Sigmoid colon (tissue), 7 donors: ENCODE data around the gene TFB2M. TPM values are rescaled to one million over a fixed set of nuclear protein-coding genes. Genes with fewer than 3 reads are reported as not detected.
A peak's percentile ranks its signal among the peaks of the same experiment; 100 is the strongest.
"Not testable (repeated sequence)": the region's sequence is repeated elsewhere in the genome, so short reads cannot be mapped to it uniquely, and the experiment has no call there.

Experiments used
- DNase-seq: peaks from one replicate; pipeline ENCODE4 v3.0.0-alpha.2; 2019
- H3K27ac ChIP-seq, 4 donors: fragments of 200-600 bp; sonication (generic); one replicate each; pipeline ENCODE4 v1.5.1; 2016 to 2019; ENCODE audit warnings: mild to moderate bottlenecking in 1 of 4
- H3K27me3 ChIP-seq, 3 donors: fragments of 200-600 bp; sonication (generic); one replicate each; pipeline ENCODE4 v1.5.1; 2019; ENCODE audit warnings: mild to moderate bottlenecking in 1 of 3
- H3K36me3 ChIP-seq, 4 donors: fragments of 200-600 bp; sonication (generic); one replicate each; pipeline ENCODE4 v1.5.1; 2016 to 2019
- H3K4me1 ChIP-seq, 4 donors: fragments of 200-600 bp; sonication (generic); one replicate each; pipeline ENCODE4 v1.5.1; 2017 to 2019
- H3K4me3 ChIP-seq, 4 donors: fragments of 200-600 bp; sonication (generic); one replicate each; pipeline ENCODE4 v1.5.1; 2017 to 2019; ENCODE audit warnings: mild to moderate bottlenecking in 2 of 4, moderate library complexity in 1 of 4
- H3K9me3 ChIP-seq, 4 donors: fragments of 200-600 bp in 3 of 4; sonication (generic) in 3 of 4; one replicate each; pipeline versions ENCODE4 v1.5.1 to v1.6.1; 2013 to 2019
- EP300 ChIP-seq, 4 donors: sonication (generic); formaldehyde crosslinking; IDR thresholded peaks; one replicate each; pipeline ENCODE4 v1.6.1; 2017; ENCODE audit warnings: antibody characterized with exemption in 4 of 4
- POLR2A ChIP-seq, 2 donors: fragments of 450-650 bp; IDR thresholded peaks; one replicate each; pipeline ENCODE4 v1.6.1; 2016; ENCODE audit warnings: antibody characterized with exemption in 2 of 2, mild to moderate bottlenecking in 2 of 2, moderate library complexity in 2 of 2
- POLR2AphosphoS5 ChIP-seq, 4 donors: sonication (generic); formaldehyde crosslinking; IDR thresholded peaks; one replicate each; pipeline ENCODE4 v1.6.1; 2017; ENCODE audit warnings: antibody characterized with exemption in 4 of 4
- WGBS, 2 donors: extraction: QIAGEN DNeasy Blood & Tissue Kit; methylation state at CpG; one replicate each; pipeline ENCODE4 v1.1.7; 2013; 5-methylcytosine and 5-hydroxymethylcytosine counted together
- intact Hi-C: fragments of 100-400 bp; cut with DNase I; formaldehyde crosslinking; loops from one replicate; pipeline ENCODE4 v1.15.1; 2023
- polyA plus RNA-seq, 3 donors: library from polyadenylated mRNA; stranded (reverse); fragments of 200-250 nt; gene quantifications; one replicate each; pipeline ENCODE4 v1.2.3, GENCODE V29; 2013
- total RNA-seq, 4 donors: library from RNA; depleted of rRNA; stranded (reverse); fragments of >200 nt; gene quantifications; one replicate each; pipeline ENCODE4 v1.1.0, GENCODE V29; 2016
- TF ChIP-seq, protein P1 (sequence below), 4 experiments: fragments of 450-650 bp in 3 of 4; fragments of 200-600 bp in 1 of 4; IDR thresholded peaks; one replicate each; pipeline ENCODE4 v1.5.1; 2016 to 2019; ENCODE audit warnings: antibody characterized with exemption in 4 of 4, mild to moderate bottlenecking in 3 of 4, moderate library complexity in 2 of 4
- donor health status: healthy with polysubstance abuse.
- donor health status: Bipolar disorder and iron deficiency.
- donor health status: healthy.

TFB2M gene
- total and polyA plus RNA-seq, 7 donors: 4.7 to 18.5 (median 12.8) TPM

DNA sequence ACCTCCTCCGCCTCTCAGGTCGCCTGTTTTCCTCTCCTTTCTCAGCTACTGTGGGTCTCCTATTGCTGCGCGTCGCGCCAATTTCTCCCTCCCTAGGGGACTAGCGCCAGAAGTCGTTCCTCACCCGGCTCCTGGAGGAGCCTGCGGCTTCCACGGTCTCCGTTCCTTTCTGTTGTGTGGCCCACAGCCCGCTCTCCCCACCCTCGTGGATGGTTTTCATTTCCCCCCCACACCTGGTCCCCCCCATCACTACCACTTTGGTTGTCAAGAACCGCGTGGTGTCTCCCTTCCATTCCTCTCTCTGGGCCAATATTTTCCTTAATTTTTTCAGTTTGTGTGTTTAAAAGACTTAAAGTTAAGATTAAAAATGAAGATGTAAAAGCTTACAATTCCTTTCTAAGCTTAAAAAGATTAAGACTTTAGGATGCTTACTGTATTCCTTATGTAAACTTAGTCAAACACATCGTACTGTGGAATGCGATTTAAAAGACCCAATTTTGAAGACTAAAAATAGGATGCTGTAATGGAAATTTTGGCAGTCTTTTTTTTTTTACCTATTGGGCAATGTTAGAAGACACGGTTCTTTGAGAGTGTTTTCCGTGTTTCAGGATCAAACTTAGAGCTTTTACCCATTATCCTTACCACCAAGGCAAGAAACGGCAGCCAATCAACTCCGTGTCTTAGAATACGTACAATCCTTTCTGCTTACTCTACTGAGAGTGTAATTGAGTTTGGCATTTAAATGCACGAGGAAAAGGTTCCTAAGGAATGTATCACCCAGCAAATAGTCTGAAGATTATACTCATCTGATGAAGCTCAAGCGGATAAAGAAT, 968 bp upstream of the TFB2M start:
- Histone ChIP-seq H3K27me3 (no peaks in the 10 kb centered on the region), H3K27ac (peak overlapping the region; percentile 92 to 99 (median 98)), H3K9me3 (no peaks in the 10 kb centered on the region), H3K4me3 (peak overlapping the region; percentile 79 to 96 (median 84)), H3K4me1 (peaks cover 0 to 65% (median 49%) of the 10 kb centered on the region in 4 donors), H3K36me3 (peaks cover 0 to 16% (median 0%) of the 10 kb centered on the region in 4 donors)
- intact Hi-C loops: loop anchor here (2.0 to 10.0 kb wide), 6 partner anchors 60 to 538 kb away; partner anchors contain the start of genes SMYD3 and ZNF669
- 0 to 2% methylated on average over 25 of the region's 25 CpGs for WGBS, 2 donors
- TF ChIP-seq, protein P1, sequence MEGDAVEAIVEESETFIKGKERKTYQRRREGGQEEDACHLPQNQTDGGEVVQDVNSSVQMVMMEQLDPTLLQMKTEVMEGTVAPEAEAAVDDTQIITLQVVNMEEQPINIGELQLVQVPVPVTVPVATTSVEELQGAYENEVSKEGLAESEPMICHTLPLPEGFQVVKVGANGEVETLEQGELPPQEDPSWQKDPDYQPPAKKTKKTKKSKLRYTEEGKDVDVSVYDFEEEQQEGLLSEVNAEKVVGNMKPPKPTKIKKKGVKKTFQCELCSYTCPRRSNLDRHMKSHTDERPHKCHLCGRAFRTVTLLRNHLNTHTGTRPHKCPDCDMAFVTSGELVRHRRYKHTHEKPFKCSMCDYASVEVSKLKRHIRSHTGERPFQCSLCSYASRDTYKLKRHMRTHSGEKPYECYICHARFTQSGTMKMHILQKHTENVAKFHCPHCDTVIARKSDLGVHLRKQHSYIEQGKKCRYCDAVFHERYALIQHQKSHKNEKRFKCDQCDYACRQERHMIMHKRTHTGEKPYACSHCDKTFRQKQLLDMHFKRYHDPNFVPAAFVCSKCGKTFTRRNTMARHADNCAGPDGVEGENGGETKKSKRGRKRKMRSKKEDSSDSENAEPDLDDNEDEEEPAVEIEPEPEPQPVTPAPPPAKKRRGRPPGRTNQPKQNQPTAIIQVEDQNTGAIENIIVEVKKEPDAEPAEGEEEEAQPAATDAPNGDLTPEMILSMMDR (IDR thresholded peaks at IDR 0.05): no peak
- TF ChIP-seq POLR2AphosphoS5 (IDR thresholded peaks at IDR 0.05) (no peak), EP300 (IDR thresholded peaks at IDR 0.05) (no peak), POLR2A (IDR thresholded peaks at IDR 0.05) (no peak)
- DNase-seq: no peak

DNA sequence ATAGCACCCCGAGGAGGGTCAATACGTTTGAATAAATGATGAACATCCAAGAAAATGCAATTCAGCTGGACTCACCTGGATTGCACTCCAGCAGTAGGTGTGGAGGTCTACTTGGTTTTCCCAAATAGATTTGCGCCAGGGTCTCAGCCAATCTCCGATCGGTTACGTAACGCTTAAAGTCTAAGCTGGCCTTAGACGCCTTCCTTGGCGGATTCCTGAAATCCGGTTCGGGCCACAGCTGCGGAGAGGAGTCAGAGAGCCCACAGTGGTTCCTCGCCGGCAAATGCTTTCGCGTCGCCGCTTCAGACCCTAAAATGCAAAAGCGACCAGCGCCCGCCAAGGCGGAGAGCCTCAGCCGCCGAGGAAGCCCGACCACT, 322 bp downstream of the TFB2M start:
- Histone ChIP-seq H3K4me3 (peak overlapping the region; percentile 79 to 96 (median 84)), H3K4me1 (peaks cover 0 to 55% (median 43%) of the 10 kb centered on the region in 4 donors), H3K9me3 (no peaks in the 10 kb centered on the region), H3K36me3 (peaks cover 0 to 20% (median 0%) of the 10 kb centered on the region in 4 donors), H3K27ac (peak overlapping the region; percentile 92 to 99 (median 98)), H3K27me3 (no peaks in the 10 kb centered on the region)
- no peak for DNase-seq
- 0 to 1% methylated on average over 25 of the region's 25 CpGs for WGBS, 2 donors
- intact Hi-C loops: loop anchor here (2.0 to 10.0 kb wide), 6 partner anchors 59 to 539 kb away; partner anchors contain the start of genes SMYD3 and ZNF669
- TF ChIP-seq, protein P1 (IDR thresholded peaks at IDR 0.05): no peak
- TF ChIP-seq POLR2AphosphoS5 (IDR thresholded peaks at IDR 0.05) (no peak), EP300 (IDR thresholded peaks at IDR 0.05) (no peak), POLR2A (IDR thresholded peaks at IDR 0.05) (no peak)

DNA sequence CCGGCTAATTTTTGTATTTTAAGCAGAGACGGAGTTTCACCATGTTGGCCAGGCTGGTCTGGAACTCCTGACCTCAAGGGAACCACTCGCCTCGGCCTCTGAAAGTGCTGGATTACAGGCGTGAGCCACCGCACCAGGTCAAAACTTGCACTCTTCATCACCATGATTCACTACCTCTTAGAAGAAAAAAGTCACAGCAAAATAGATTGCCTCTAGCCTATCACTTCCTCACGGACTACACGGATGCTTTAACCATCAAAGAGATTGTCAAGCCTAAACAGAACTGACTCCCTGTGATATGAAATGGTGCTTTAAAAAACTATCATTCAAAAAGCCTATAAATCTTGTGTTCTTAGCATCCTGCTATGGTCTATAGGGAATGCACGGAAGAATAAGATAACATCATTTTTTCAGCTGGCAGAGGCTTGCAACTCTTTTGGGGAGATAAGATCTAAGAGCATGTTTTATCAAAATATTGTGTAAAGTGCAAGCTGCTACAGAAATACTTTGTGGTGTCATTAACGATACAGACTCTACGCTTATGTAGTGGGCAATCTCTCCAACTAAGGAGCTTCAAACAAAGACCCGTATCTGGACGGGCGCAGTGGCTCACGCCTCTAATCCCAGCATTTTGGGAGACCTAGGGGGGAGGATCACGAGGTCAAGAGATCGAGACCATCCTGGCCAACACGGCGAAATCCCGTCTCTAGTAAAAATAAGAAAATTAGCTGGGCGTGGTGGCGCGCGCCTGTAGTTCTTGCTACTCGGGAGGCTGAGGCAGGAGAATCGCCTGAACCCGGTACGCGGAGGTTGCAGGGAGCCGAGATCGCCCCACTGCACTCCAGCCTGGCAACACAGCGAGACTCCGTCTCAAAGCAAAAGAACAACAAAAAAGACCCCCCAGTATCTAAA, 966 bp downstream of the TFB2M start:
- Histone ChIP-seq H3K27ac (peak overlapping the region; percentile 92 to 99 (median 98)), H3K4me1 (peaks cover 0 to 49% (median 40%) of the 10 kb centered on the region in 4 donors), H3K4me3 (peak overlapping the region; percentile 79 to 96 (median 84)), H3K9me3 (no peaks in the 10 kb centered on the region), H3K27me3 (no peaks in the 10 kb centered on the region), H3K36me3 (peaks cover 0 to 26% (median 0%) of the 10 kb centered on the region in 4 donors)
- DNase-seq: no peak
- WGBS, 2 donors: 25 to 32% methylated on average over 33 of the region's 33 CpGs
- TF ChIP-seq POLR2A (IDR thresholded peaks at IDR 0.05): no peak
- TF ChIP-seq EP300 (IDR thresholded peaks at IDR 0.05): no peak
- TF ChIP-seq, protein P1 (IDR thresholded peaks at IDR 0.05): no peak
- no peak for TF ChIP-seq POLR2AphosphoS5 (IDR thresholded peaks at IDR 0.05)
- intact Hi-C loops: loop anchor here (5.0 to 10.0 kb wide), 4 partner anchors 67 to 540 kb away; partner anchors contain the start of gene ZNF669

DNA sequence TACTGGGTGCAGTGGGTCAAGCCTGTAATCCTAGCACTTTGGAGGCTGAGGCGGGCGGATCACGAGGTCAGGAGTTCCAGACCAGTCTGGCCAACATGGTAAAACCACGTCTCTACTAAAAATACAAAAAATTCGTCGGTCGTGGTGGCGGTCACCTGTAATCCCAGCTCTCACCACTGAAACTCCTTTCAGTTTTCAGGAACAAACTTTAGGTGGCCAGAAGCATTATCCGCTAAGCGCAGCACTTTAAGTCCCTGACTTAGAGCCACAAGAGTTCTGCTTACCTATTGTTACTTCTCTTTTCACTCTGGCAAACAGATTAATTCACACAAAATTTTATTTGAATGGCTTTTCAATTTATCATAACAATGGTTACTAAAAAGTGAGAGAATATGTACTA, 5.2 kb downstream of the TFB2M start:
- intact Hi-C loops: loop anchor here (10.0 kb wide), 1 partner anchor 544 kb away; the partner anchor contains the start of gene ZNF669
- WGBS, 2 donors: 88 to 89% methylated on average over 10 of the region's 10 CpGs
- peaks cover 0 to 66% (median 7%) of the 10 kb centered on the region in 4 donors for H3K36me3 ChIP-seq

More for the DNA sequence above, 5.2 kb downstream of the TFB2M start:
- H3K9me3 ChIP-seq, DNase-seq, H3K4me3 ChIP-seq, H3K27ac ChIP-seq, H3K27me3 ChIP-seq: not testable (repeated sequence)
- H3K4me1 ChIP-seq: peaks cover 0 to 20% (median 16%) of the 10 kb centered on the region in 4 donors
